C4-2B (cell line): ENCODE data around the gene CREB3L4.

Experiments used
- ZFX ChIP-seq: fragments of 450-650 bp; IDR thresholded peaks from 2 replicates; pipeline ENCODE4 v1.6.1; 2017
- TF ChIP-seq, protein P1 (sequence below): fragments of 450-650 bp; conservative IDR thresholded peaks from 2 replicates; pipeline ENCODE4 v1.5.1; 2017; ENCODE audit warnings: mild to moderate bottlenecking

DNA sequence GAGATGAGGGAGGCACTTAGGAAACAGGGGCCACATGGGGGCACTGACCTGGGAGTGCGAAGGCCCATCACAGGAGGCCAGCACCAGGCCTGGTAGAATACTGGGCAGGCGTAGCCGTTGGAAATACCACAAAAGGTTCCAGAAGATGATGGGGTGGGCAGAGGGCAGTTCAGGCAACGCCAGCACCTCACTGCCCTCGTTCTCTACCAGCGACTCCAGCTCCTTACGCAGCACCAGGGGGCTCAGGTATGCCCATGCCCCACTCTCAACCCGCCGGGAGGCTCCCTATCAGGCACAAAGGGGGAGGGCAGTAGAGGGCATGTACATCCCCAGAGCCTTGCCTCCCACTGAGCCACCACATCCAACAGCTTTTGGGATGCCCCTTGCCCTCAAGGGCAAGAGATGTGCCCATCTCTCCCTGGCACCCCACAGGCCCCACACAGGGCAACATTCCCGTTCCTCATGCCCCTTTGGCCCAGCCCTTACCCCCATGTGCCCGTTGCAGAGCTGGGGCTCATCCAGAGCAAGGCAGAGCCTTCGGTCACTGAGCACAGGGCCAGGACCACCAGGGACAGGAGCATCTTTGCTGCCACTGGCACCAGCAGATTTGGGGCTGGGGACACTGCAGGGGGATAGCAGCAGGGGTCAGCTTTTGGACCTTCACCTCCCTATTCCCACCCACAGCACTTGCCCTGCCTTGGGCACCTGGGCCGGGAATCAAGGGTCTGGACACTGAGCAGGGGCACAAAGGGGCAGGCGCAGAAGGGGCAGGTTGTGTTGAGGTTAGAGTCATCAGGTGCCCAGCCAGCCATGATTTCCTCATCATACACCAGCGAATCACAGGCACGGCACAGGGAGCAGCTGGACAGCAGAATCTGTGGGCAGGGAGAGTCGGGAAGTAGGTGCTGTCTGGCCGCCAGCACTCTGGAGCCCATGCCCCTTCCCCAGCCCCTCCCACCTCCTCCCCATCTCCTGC is 35.3 kb upstream of the CREB3L4 start:
- TF ChIP-seq ZFX = no peak
- TF ChIP-seq, protein P1, sequence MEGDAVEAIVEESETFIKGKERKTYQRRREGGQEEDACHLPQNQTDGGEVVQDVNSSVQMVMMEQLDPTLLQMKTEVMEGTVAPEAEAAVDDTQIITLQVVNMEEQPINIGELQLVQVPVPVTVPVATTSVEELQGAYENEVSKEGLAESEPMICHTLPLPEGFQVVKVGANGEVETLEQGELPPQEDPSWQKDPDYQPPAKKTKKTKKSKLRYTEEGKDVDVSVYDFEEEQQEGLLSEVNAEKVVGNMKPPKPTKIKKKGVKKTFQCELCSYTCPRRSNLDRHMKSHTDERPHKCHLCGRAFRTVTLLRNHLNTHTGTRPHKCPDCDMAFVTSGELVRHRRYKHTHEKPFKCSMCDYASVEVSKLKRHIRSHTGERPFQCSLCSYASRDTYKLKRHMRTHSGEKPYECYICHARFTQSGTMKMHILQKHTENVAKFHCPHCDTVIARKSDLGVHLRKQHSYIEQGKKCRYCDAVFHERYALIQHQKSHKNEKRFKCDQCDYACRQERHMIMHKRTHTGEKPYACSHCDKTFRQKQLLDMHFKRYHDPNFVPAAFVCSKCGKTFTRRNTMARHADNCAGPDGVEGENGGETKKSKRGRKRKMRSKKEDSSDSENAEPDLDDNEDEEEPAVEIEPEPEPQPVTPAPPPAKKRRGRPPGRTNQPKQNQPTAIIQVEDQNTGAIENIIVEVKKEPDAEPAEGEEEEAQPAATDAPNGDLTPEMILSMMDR = no peak
